Activated CD8-positive, alpha-beta T cell treated with anti-CD3 and anti-CD28 coated beads for 36 hours (primary cell): Measurements from ENCODE around the gene SIPA1L2. TPM values are rescaled to one million over a fixed set of nuclear protein-coding genes. Genes with fewer than 3 reads are reported as not detected.
"Not testable (repeated sequence)": the region's sequence is repeated elsewhere in the genome, so short reads cannot be mapped to it uniquely, and the experiment has no call there.

Experiments
- ATAC-seq: fragments of 200-7000 bp; cut with Tn5 transposase; one replicate; pipeline ENCODE4 v1.10.0; 2021; ENCODE audit warnings: mild to moderate bottlenecking, moderate library complexity
- CTCF ChIA-PET: fragments of 350-600 bp; sonication (Branson Sonifier 250); formaldehyde crosslinking; loops from one replicate; lab custom pipeline; 2021; ENCODE audit warnings: antibody characterized with exemption; lab: Charles Lee
- POLR2A ChIA-PET: fragments of 350-600 bp; sonication (Branson Sonifier 250); formaldehyde crosslinking; loops from one replicate; lab custom pipeline; 2021; ENCODE audit warnings: antibody characterized with exemption; lab: Charles Lee
- DNase-seq: peaks from one replicate; pipeline ENCODE4 v3.0.0-alpha.2; 2020
- H3K27ac Mint-ChIP-seq: one replicate; pipeline ENCODE4 v1.8.0; 2021; ENCODE audit warnings: mild to moderate bottlenecking, mixed read lengths
- H3K27me3 Mint-ChIP-seq: one replicate; pipeline ENCODE4 v1.8.0; 2021; ENCODE audit warnings: mixed read lengths
- H3K36me3 Mint-ChIP-seq: one replicate; pipeline ENCODE4 v1.8.0; 2021; ENCODE audit warnings: low read depth, mixed read lengths
- H3K4me1 Mint-ChIP-seq: one replicate; pipeline ENCODE4 v1.8.0; 2021; ENCODE audit warnings: low read depth, mixed read lengths
- H3K4me3 Mint-ChIP-seq: one replicate; pipeline ENCODE4 v1.8.0; 2021; ENCODE audit warnings: mild to moderate bottlenecking, moderate library complexity, mixed read lengths
- H3K9me3 Mint-ChIP-seq: one replicate; pipeline ENCODE4 v1.8.0; 2021; ENCODE audit warnings: mixed read lengths
- intact Hi-C: fragments of 100-400 bp; cut with micrococcal nuclease; formaldehyde crosslinking; loops from one replicate; pipeline ENCODE4 v1.10.0; 2022
- total RNA-seq, 2 experiments: library from RNA; stranded (reverse); gene quantifications; one replicate each; pipeline ENCODE4 v1.2.3, GENCODE V29; 2021
- TF ChIP-seq, protein P1 (sequence below): fragments of 200-600 bp; IDR thresholded peaks from one replicate; pipeline ENCODE4 v1.8.0; 2022; ENCODE audit warnings: antibody characterized with exemption, mild to moderate bottlenecking

The SIPA1L2 gene
- total RNA-seq, 2 experiments from 2014 or later: 1.7 TPM

DNA sequence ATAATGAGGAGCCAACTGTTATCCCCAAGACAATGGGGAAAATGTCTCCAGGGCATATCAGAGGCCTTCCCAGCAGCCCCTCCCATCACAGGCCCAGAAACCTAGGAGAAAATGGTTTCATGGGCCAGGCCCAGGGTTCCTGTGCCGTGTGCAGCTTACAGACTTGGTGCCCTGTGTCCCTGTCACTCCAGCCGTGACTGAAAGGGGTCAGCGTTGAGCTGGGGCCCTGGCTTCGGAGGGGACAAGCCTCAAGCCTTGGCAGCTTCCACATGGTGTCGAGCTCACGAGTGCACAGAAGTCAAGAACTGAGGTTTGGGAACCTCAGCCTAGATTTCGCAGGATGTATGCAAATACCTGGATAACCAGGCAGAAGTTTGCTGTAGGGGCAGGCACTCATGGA lies 18.1 kb downstream of the SIPA1L2 start:
- ChIA-PET POLR2A (no interaction called here), CTCF (no interaction called here)
- Mint-ChIP-seq H3K36me3 (no peaks in the 10 kb centered on the region), H3K27me3 (peaks cover 2% of the 10 kb centered on the region), H3K4me3 (no peak overlapping the region), H3K27ac (no peak overlapping the region), H3K4me1 (peaks cover 3% of the 10 kb centered on the region), H3K9me3 (no peaks in the 10 kb centered on the region)
- intact Hi-C loops: no loop called here
- no peak for DNase-seq
- TF ChIP-seq, protein P1, sequence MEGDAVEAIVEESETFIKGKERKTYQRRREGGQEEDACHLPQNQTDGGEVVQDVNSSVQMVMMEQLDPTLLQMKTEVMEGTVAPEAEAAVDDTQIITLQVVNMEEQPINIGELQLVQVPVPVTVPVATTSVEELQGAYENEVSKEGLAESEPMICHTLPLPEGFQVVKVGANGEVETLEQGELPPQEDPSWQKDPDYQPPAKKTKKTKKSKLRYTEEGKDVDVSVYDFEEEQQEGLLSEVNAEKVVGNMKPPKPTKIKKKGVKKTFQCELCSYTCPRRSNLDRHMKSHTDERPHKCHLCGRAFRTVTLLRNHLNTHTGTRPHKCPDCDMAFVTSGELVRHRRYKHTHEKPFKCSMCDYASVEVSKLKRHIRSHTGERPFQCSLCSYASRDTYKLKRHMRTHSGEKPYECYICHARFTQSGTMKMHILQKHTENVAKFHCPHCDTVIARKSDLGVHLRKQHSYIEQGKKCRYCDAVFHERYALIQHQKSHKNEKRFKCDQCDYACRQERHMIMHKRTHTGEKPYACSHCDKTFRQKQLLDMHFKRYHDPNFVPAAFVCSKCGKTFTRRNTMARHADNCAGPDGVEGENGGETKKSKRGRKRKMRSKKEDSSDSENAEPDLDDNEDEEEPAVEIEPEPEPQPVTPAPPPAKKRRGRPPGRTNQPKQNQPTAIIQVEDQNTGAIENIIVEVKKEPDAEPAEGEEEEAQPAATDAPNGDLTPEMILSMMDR: no peak
- ATAC-seq: no peak

DNA sequence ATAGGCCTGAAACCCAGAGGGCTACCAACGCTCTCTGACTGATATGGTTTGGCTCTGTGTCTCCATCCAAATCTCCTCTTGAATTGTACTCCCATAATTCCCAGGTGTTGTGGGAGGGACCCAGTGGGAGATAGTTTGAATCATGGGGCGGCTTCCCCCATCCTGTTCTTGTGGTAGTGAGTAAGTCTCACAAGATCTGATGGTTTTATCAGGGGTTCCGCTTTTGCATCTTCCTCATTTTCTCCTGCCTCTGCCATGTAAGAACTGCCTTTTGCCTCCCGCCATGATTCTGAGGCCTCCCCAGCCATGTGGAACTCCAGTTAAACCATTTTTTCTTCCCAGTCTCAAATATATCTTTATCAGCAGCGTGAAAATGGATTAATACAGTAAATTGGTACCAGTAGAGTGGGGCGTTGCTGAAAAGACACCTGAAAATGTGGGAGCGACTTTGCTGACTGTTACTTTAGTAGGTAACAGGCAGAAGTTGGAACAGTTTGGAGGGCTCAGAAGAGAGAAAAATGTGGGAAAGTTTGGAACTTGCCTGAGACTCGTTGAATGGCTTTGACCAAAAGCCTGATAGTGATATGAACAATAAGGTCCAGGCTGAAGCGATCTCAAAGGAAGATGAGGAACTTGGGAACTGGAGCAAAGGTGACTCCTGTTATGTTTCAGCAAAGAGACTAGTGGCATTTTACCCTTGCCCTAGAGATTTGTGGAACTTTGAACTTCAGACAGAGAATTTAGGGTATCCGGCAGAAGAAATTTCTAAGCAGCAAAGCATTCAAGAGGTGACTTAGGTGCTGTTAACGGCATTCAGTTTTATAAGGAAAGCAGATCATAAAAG lies 18.8 kb downstream of the SIPA1L2 start:
- DNase-seq, ATAC-seq, intact Hi-C loops, H3K27ac Mint-ChIP-seq, H3K4me1 Mint-ChIP-seq, H3K9me3 Mint-ChIP-seq, H3K36me3 Mint-ChIP-seq, H3K4me3 Mint-ChIP-seq, POLR2A ChIA-PET, CTCF ChIA-PET, H3K27me3 Mint-ChIP-seq: not testable (repeated sequence)

DNA sequence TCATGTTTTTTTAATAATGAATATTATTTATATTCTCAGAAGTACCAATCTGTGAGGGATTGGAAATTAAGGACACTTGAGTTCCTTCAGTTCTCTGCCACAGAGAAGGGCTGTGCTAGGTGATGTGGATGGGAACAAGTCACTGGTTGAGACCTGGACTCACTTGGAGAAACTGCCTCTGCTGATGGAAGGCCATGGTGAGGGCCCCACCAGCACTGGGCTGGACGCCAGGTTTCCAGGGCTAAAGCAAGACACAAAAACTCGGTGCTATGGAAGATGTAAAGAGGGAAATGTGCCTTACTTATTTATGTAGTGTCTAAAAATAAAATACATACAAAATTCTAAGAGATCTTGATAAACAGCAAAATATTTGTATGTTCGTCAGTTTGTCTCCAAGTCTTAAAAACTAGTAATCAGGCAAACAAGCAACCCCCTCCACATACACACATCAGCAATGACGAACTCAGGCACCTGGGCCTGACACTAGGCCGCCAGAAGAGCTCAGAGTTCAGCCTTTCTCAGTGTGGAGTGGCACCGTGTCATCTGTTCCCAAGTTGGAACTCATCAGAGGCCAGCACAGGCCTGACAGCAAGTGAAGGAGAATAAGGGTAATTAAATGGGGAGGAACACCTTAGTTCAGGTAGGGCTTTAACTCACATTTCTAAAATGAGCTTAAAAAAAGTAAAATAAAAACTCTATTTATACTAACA lies 19.6 kb downstream of the SIPA1L2 start:
- intact Hi-C loops: no loop called here
- no peak overlapping the region for H3K27ac Mint-ChIP-seq
- peaks cover 2% of the 10 kb centered on the region for H3K27me3 Mint-ChIP-seq
- no peak overlapping the region for H3K4me3 Mint-ChIP-seq
- H3K9me3 Mint-ChIP-seq: no peaks in the 10 kb centered on the region
- ATAC-seq: no peak
- POLR2A ChIA-PET: no interaction called here
- H3K4me1 Mint-ChIP-seq: peaks cover 3% of the 10 kb centered on the region
- DNase-seq: no peak
- TF ChIP-seq, protein P1: no peak
- H3K36me3 Mint-ChIP-seq: no peaks in the 10 kb centered on the region
- CTCF ChIA-PET: no interaction called here

DNA sequence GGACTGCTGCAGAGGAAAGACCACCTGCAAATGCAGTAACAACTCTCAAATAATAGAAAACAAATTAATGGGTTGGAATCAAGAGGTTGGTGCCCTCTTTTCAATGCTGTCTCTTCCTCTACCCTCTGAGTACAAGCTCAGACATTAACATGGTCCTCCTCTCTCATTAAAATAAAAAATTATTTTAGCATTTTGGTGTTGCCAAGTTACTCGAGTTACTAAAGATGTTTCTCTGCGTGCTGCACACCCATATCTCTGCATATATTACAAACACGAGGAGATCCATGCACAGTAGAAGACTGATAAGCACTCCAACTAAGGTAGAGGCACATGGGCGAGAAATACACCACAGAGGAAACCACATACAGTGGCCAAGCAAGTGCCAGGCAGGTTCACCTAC lies 21.5 kb downstream of the SIPA1L2 start:
- Mint-ChIP-seq H3K4me1 (no peaks in the 10 kb centered on the region), H3K36me3 (no peaks in the 10 kb centered on the region), H3K27me3 (no peaks in the 10 kb centered on the region), H3K4me3 (no peak overlapping the region), H3K27ac (no peak overlapping the region), H3K9me3 (no peaks in the 10 kb centered on the region)
- POLR2A ChIA-PET: no interaction called here
- DNase-seq (no peak), ATAC-seq (no peak)
- CTCF ChIA-PET: interaction anchor here (1.3 kb wide), 1 partner anchor 19 kb away, joined by 4 read pairs; no protein-coding TSS in a partner anchor
- TF ChIP-seq, protein P1: no peak
- intact Hi-C loops: no loop called here

DNA sequence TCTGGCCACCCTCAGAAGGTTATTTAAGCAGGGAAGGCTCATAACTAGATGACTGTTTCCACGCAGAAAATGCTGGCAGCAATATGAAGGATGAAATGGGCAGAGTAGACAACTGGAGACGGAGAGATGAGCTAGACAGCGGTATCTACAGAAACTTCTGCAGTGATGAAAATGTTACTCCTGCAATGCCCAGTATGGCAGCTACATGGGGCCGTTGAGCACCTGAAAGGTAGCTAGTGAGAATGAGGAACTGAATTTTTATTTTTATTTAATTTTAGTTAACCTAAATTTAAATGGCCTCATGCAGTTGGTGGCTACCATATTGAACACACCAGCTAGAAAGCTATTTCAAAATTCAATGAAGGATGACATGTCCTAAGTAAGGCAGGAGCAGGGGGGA lies 27.3 kb downstream of the SIPA1L2 start:
- no peak for DNase-seq
- ATAC-seq: no peak
- Mint-ChIP-seq H3K27ac (no peak overlapping the region), H3K4me1 (peaks cover 17% of the 10 kb centered on the region), H3K27me3 (no peaks in the 10 kb centered on the region), H3K4me3 (no peak overlapping the region), H3K36me3 (no peaks in the 10 kb centered on the region), H3K9me3 (no peaks in the 10 kb centered on the region)
- intact Hi-C loops: no loop called here
- ChIA-PET CTCF (no interaction called here), POLR2A (no interaction called here)
- TF ChIP-seq, protein P1: no peak
